ENCODE results near the gene CCSAP.

DNA sequence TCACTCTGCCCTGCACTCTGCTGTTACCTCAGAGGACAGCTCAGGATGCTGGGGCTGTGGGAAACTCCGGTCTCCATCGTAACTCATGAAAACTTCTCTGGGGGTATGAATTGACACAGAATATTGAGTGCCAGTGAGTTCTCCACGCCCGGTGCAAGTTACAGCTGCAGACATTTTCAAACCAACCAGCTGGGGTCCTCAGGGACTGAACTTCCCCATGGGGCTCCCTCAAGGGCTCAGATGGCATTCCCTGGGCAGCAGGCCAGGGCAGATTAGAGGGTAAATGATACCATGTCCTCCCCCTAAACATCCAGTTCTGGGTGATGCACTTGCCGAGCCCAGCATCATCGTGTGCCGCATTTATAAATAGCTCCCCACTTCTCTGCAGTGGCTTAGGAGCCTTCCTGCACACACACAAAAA lies 27.8 kb upstream of the CCSAP start:
- no peak for TF ChIP-seq POLR2A (IDR thresholded peaks at IDR 0.05)
- TF ChIP-seq, protein P1, sequence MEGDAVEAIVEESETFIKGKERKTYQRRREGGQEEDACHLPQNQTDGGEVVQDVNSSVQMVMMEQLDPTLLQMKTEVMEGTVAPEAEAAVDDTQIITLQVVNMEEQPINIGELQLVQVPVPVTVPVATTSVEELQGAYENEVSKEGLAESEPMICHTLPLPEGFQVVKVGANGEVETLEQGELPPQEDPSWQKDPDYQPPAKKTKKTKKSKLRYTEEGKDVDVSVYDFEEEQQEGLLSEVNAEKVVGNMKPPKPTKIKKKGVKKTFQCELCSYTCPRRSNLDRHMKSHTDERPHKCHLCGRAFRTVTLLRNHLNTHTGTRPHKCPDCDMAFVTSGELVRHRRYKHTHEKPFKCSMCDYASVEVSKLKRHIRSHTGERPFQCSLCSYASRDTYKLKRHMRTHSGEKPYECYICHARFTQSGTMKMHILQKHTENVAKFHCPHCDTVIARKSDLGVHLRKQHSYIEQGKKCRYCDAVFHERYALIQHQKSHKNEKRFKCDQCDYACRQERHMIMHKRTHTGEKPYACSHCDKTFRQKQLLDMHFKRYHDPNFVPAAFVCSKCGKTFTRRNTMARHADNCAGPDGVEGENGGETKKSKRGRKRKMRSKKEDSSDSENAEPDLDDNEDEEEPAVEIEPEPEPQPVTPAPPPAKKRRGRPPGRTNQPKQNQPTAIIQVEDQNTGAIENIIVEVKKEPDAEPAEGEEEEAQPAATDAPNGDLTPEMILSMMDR (IDR thresholded peaks at IDR 0.05) = no peak

All from tibial nerve (tissue), 3 donors.